ENCODE data around the gene CIP2A. TPM values are rescaled to one million over a fixed set of nuclear protein-coding genes. Genes with fewer than 3 reads are reported as not detected.

CIP2A gene
- total RNA-seq, 1 experiment from 2014 or later = 21.9 TPM

DNA sequence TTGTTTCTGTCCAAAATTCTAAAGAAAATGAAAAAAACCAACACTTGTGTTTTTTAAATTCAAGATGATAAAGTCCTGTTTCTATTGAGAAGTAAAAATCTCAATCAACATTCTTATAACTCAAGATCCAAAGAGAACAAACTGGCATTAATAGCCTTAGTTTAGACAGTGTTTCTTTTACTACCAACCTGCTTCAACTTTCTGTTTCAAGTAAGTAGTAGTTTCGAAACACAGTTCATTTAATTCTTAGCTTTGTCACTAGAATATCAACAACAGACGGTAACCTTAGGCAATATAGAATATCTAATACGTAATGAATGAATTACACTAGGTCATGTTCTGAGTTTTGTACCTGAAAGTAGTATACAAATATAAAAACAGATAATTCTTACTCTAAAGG, 23.7 kb downstream of the CIP2A start:
- no peak for DNase-seq (ENCODE audit: extremely low read depth, low read depth)

DNA sequence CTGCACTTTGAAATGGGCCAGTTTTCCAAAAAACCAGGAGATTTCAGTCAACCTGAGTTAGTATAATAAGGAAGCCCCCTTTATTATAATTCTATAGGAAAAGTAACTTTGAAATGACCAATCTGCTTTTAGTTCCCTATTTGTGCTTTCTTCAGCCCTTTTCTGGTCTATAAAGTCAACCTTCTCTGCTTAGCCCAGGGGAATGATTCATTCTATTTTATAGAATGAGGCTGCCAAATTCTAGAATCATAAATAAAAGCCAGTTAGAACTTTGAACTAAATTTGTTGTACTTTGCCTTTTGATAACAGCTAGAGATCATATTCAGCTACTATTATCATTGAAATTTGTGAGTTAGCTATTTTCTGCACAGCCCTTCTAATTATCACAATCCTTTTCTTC, 24.7 kb downstream of the CIP2A start:
- no peak for DNase-seq (ENCODE audit: extremely low read depth, low read depth)

DNA sequence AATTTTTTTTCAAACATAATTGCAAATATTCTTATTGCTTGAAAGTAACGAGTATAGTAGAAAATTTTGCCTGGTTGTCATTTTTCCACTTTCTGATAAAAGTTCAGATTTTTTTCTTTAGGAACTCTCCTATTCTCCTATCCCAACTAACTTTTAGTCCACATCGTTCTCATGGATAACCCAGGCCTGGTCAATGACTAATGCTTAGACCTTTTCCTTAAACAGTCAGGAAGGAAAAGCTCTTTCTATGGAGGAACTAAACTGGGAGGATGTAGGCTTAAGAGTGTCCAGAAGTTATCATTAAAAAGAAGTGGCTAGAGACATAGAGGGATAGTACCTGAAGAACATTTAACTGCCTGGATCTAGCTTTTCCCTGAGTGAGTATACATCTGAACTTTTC, 26.7 kb downstream of the CIP2A start:
- DNase-seq (ENCODE audit: extremely low read depth, low read depth) = no peak

DNA sequence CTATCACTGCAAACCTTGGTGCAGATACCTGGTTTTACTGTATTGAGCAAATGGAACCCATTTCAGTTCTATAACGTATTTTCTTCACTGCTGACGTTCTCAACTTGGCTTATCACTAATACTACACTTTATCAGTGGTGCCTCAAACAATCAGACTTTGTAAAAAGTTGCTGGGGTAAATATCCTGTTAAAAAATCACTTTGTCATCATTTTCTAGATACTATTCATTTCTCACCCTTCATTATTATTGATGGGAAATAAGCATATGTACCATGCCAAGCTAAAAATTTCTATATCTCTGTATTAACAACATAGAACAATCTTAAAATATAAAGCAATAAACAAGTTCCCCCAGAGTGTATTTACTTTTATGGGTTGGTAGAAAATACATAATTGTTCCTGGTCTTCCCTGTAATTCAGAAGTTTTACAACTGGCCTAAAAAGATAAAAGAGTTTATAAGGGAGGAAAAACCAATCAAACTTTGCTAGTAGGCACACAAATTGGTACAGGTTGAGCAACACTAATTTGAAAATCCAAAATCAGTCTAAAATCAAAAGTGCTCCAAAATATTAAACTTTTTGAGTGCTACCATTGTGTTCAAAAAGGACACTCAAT, 33.2 kb downstream of the CIP2A start:
- no peak for DNase-seq (ENCODE audit: extremely low read depth, low read depth)

DNA sequence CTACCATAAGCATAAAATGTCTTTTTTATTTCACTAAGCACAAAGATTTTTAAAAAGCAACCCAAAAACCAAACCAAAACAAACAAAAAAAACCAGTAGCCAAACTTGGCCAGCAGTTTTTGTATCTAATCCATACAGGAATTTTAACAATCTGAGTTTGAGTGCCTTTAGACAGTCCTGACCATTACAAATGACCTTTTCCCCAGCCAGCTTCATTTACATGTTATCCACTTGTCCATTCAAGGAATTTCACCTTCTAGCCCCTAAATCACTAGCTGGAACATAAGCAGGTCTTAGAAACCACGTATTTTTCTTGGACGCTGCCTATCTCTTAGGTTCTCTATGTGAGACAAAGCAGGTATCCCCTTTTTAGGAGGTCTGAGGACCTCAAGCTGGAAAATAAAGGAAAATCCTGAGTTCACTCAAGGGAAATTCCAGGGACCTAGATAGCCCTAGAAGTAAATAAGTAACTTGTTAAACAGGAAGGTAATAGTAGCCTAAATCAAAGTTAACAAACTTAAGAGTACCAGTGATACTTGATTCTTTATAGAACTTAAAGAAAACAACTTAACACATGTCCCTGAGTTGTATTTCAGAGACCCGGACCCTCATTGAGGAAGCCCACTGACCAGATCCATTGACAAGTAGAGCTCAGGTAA, 34.2 kb downstream of the CIP2A start:
- no peak for DNase-seq (ENCODE audit: extremely low read depth, low read depth)

DNA sequence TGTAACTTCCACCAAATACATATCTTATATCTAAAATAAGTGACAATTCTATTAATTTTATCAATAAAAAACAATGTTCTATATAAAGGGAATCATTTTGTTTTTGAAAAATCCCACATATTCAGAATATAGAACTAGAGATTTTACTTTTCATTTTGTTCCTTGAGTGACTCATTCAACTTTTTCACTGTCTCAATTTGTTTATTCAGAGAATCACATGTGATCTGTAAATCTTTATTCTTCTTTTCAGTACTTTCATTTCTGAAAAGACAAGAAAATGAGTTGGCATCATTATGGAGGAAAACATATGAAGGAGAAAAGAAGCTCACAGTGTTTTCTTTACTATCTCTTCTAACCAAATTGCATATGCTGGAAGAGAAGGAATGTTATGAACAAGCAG, 35.0 kb downstream of the CIP2A start:
- no peak for DNase-seq (ENCODE audit: extremely low read depth, low read depth)

DNA sequence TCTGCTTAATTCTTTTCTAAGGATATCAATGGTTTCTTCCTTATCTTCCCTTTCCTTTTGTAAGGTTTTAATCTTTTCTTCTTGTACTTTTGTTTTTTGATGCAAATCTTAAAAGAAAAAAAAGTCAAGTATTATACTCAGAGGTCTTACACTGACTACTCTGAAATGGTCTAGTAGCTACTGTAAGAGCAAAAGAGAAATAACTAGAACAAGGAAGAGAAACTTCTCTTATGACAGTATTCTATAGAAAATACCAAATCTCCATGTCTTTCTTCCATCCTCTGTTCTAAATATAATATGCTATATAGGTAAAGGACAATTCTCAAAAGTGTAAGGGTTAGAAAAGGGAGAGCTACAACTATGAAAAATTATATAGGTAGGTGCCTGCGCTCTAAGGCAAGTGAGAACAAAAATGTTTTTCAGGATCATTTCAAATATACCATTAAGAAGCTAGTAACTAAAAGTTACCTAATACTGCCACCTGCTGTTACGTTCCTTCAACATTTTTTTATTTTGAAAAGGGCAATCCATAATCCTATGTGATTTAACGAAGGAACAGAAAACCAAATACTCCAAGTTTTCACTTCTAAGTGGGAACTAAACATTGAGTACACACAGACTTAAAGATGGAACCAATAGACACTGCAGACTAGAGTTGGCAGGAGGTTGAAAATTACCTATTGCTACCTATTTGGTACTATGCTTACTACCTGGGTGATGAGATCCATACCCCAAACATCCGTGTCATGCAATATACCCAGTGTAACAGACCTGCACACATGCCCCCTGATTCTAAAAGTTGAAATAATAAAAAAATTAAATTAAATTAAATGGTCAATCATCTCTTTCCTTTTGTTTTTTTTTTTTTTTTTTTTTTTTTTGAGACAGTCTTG, 36.7 kb downstream of the CIP2A start:
- DNase-seq (ENCODE audit: extremely low read depth, low read depth) = peak; percentile 46

DNA sequence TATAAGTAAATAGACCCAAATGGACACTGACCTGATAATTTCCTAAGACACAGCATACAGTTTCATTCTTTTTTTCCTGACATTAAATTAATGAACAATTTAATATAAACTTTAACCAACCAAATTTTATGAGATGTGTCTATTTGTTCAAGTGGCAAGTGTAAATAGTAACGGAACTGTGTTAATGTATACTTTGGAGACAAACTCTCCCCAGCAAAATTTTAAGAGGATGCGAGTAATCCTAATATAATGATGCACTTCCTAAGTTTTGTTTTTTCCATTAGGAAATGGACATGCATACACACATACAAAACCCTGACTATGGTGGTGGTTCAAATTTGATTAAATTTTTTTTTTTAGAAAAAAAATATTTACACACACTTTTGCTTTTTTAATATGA, 40.4 kb downstream of the CIP2A start:
- no peak for DNase-seq (ENCODE audit: extremely low read depth, low read depth)

DNA sequence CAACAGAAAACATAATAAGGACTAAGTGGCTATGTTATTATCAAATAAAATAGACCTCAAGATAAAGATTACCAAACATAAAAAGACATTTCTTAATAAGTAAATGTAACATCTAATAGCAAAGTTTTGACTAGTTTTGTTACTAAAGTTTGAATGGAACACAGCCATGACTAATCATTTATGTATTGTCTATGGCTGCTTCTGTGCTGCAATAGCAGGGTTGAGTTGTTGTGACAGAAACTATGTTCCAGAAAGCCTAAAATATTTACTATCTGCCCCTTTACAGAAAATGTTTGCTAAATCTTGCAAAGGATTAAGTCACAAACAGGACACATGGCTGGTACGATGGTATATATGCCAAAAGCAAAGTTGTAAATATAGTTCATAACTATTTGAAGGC, 40.9 kb downstream of the CIP2A start:
- DNase-seq (ENCODE audit: extremely low read depth, low read depth) = peak; percentile 7

DNA sequence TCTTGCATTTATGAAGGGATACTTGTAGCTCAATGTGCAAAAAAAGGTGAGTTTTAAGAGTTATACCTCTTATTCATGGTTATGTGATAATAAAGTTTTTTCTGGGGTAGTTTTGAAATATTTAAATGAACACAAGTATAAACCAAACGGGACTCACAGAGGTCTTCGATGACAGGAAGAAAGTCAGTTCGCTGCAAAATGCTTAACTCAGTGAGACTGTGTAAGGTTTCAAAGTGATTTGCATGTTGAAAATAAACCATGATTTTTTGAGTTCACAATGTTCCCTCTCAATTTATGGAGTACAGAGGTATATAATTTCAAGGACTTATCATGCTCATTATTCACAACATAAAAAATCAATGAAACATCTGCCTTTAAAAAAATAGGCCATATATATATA, 42.5 kb downstream of the CIP2A start:
- no peak for DNase-seq (ENCODE audit: extremely low read depth, low read depth)

DNA sequence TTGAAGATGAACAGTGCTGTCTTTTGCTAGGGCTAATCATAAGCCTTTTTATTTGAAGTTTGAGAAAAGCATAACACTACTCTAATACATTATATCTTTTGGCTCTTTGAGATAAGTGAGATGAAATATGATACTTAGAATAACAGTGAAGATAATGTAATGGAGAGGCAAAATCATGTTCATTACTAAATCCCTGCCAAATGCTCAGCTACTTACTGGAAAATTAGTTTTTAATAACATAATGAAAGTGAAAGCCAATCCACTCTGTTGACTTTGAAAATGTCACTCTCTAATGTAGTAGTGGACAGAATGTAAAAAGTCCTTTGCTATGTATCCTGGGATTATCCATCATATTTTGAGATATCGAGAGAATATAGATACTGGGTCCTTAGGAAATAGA, 43.0 kb downstream of the CIP2A start:
- no peak for DNase-seq (ENCODE audit: extremely low read depth, low read depth)

DNA sequence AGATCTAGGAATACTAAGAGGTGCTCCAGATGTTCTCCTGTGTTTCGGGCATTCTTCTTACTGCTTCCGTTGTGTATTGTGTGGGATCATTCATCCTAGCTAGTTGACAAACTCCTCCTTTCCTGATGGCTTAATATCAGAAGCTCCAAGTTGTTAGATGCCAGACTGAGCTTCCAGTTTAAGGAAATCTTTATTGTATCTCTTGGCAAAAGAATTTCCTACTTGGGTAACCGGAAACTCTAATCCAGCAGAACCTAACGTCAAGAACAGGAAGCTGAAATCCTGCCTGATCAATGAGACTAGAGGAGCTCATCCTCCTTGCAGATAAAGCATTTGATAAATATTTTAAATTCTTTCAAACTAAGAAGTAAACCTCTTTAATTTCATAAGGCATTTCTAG, 51.2 kb downstream of the CIP2A start:
- DNase-seq (ENCODE audit: extremely low read depth, low read depth) = no peak

DNA sequence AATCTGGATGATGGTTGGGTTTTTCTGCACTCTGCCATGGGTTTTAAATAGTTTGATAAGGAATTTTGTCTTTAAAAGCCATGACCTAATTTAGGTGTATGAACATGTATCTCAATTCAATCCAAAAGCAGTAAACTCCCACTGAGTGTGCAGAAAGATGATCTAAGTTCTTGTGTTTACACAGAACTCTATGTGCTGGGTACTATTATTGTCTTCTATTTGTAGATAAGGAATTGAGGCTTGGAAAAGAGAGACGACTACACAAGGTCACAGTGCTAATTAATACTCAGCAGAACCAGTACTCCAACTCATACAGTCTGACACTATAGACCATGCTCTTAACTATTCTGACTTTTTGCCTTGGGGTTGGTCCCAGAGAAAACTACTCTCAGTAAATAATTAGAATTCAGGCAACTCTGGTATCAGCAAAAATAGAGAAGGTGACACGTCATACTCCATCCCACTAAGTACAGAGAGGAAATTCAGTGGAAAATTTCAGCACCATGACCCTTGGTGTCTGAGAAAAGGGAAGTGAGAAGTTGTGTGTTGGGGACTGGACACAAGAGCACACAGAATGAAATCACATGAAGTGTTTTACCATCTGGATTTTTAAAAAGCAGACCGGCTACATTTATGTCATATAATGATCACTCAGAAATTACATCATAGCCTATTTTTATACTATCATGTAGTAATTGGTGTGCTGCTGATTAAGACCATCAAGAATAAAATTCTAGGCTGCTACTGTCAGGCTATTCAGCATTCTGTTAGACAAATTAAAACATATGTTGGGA, 60.6 kb downstream of the CIP2A start:
- DNase-seq (ENCODE audit: extremely low read depth, low read depth) = no peak

DNA sequence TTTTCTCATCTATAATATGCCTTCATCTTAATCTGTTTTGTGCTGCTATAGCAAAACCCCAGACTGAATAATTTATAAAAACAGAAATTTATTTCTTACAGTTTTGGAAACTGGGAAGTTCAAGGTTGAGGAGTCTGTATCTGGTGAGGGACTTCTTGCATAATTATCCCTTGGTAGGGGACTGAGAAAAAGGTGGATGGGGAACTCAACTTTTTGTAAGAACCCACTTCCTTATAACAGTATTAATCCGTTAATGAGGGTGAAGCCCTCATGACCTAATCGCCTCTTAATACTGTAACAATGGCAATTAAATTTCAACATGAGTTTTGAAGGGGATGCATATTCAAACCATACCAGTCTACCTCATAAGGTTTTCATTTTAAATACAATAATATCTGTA, 61.4 kb downstream of the CIP2A start:
- DNase-seq (ENCODE audit: extremely low read depth, low read depth) = no peak

DNA sequence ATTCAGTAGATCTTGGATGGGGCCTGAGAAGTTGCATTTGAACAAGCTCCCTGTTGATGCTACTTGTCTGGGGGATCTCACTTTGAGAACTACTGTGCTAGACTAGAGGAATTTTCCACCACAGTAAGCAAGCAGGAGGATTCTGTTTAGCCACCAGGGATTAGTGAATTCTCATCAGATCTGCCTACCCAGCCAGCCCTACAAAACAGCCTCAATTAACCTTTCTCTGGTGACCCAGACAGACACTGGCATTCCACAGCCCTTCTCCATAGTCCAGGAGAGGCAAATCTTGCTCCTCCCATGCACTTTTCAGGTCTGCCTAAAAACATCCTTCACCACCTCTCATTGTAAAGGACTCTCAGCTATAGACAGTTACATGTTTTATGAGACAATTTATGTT, 62.1 kb downstream of the CIP2A start:
- DNase-seq (ENCODE audit: extremely low read depth, low read depth) = no peak

DNA sequence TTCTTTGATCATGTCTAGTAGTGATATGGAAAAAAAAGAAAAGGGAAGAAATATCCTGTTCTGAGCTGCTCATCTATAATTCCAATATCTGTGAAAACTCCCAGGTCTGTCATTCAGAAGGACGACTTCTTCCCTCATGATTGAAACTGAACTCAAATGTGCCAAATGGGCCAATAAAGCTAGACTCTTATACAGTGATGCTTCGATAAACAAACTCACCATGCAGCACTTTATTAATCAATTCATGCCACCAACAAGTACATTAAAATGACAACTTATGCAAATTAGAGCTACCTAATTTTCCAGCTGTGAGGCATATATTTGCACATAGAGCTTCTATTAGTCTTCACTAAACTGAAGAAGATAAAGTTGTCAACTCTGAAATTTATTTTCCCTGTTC, 63.3 kb downstream of the CIP2A start:
- no peak for DNase-seq (ENCODE audit: extremely low read depth, low read depth)

DNA sequence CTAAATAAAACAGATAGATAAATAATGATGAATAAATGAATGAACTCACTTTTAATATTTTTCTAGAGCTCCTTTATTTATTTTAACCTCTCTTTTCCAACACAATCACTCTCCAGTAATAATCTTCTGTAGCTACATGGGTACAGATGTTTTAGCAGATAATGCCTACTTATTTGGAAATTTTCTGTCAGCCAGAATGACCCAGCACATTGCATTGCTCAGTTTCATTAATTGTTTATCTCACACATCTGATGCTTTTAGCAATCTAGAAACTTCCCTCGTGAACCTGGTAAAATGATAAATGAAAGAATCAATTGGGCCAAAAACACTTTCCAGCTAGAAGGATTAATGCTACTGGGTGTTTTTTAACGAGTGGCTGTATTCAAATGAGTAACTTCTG, 64.0 kb downstream of the CIP2A start:
- DNase-seq (ENCODE audit: extremely low read depth, low read depth) = no peak

DNA sequence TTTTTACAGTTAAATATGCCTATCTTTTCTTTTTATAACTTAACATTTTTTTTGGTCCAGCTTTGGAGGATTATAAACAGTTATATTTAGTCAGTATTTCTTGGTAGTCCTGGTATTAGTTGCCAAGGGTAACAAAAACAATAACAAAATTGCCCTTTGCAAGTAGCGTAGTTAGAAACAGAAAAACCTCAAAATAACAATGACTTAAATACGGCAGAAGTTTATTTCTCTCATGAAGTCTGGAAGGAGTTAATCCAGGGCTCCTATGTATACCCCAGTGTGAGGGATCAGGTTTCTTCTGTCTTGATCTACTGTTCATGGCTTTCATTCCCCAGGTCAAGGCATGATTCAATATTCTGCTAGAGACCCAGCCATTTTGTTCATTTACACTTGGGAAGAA, 64.7 kb downstream of the CIP2A start:
- no peak for DNase-seq (ENCODE audit: extremely low read depth, low read depth)

DNA sequence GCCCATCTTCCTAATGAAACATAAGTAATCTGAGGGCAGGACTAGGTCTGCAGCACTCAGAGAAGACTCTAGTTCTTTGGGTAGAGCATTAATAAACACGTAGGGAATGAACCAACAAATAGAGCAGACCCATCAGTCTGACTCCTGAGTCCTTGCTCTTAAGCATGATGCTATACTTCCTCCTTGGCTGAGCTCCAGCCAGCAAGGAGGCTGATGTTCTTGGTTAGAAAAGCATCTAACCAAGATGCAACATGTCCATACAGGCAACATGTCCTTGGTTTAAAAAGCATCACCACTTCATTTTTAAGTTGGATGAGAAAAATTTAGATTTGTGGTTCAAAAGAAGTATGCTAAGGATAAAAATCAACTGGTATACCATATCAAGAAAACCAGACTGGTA, 70.3 kb downstream of the CIP2A start:
- no peak for DNase-seq (ENCODE audit: extremely low read depth, low read depth)

DNA sequence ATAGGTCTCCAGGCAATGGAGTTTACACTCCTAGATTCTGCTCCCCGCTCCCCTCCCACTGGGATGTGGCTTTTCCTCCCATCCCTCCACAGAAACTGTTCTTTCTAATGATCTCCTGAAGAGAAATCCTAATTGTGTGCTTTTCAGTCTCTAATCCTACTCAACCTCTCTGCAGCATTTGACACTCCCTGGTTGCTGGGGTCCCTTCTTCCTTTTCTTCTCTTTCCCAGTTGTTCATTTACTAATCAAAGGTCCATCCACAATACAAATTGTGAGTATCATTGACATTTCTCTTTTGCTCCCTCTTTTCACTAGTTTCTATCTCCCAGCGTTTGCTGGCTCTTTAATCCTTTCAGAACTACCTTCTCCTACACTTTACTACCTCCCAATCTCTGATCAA, 72.4 kb downstream of the CIP2A start:
- no peak for DNase-seq (ENCODE audit: extremely low read depth, low read depth)

DNA sequence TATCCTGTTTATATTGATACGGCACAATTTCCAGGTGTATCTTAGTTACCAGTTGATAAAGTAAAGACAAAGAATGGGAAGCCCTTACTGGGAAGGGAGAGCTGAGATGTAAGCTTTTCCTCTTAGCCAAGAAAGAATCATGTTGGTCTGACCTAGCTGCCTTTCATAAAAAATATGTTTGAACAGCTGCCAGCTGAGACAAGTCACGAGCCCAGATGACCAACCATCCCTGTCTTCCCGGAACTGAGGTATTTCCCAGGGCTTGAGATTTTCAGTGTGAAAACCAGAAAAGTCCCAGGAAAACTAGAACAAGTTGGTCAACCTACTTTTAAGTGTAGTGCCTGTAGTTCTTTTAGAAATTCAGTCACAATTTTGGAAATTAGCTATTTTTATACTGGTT, 75.3 kb downstream of the CIP2A start:
- DNase-seq (ENCODE audit: extremely low read depth, low read depth) = no peak

Measured in NCI-H460 (cell line).